B cell (primary cell): ENCODE measurements around the gene NFAM1. TPM values are rescaled to one million over a fixed set of nuclear protein-coding genes. Genes with fewer than 3 reads are reported as not detected.

Experiments used
- ATAC-seq: fragments of 200-7000 bp; cut with Tn5 transposase; one replicate; pipeline ENCODE4 v1.10.0; 2021; ENCODE audit warnings: low read depth, mild to moderate bottlenecking, moderate number of reproducible peaks, moderate library complexity
- CTCF ChIA-PET: fragments of 350-600 bp; sonication (Branson Sonifier 250); formaldehyde crosslinking; loops from one replicate; lab custom pipeline; 2021; ENCODE audit warnings: antibody characterized with exemption, inconsistent platforms; lab: Charles Lee
- POLR2A ChIA-PET: fragments of 350-600 bp; sonication (Branson Sonifier 250); formaldehyde crosslinking; loops from one replicate; lab custom pipeline; 2021; ENCODE audit warnings: antibody characterized with exemption; lab: Charles Lee
- DNase-seq: peaks from one replicate; pipeline ENCODE4 v3.0.0; 2013
- H2AFZ ChIP-seq: 2 replicates; pipeline ENCODE4 v1.6.1; 2012; ENCODE audit warnings: mild to moderate bottlenecking, low read depth, low read length; ENCODE audit not compliant: insufficient read depth, poor library complexity, severe bottlenecking
- H3K27ac ChIP-seq, 2 donors: 1 replicate in 1 of 2; 2 replicates in 1 of 2; pipeline ENCODE4 v1.5.1; 2012 to 2013; ENCODE audit warnings: low read length in 2 of 2, mild to moderate bottlenecking in 2 of 2, moderate library complexity in 1 of 2
- H3K27me3 ChIP-seq, 4 experiments: fragments of 200-600 bp in 1 of 4; sonication (generic) in 1 of 4; replicated peaks in 1 of 4; 1 replicate in 2 of 4; 2 replicates in 2 of 4; pipeline versions ENCODE4 v1.6.1 to v1.7.0; 2013 to 2016; ENCODE audit warnings: low read length in 3 of 4, mild to moderate bottlenecking in 2 of 4, mixed read lengths in 1 of 4, moderate library complexity in 1 of 4; ENCODE audit not compliant: insufficient read depth in 4 of 4, control insufficient read depth in 3 of 4; ENCODE audit errors: control extremely low read depth in 1 of 4
- H3K36me3 ChIP-seq, 2 experiments: replicated peaks in 1 of 2; 1 replicate in 1 of 2; 2 replicates in 1 of 2; pipeline versions ENCODE4 v1.6.1 to v1.7.1; 2013; ENCODE audit warnings: low read length in 1 of 2; ENCODE audit not compliant: insufficient read depth in 2 of 2, control insufficient read depth in 1 of 2; ENCODE audit errors: control extremely low read depth in 1 of 2, extremely low read depth in 1 of 2
- H3K4me1 ChIP-seq, 2 donors: fragments of 200-600 bp in 1 of 2; sonication (generic) in 1 of 2; 1 replicate in 1 of 2; 2 replicates in 1 of 2; pipeline versions ENCODE4 v1.5.1 to v1.6.1; 2013 to 2017; ENCODE audit warnings: low read length in 2 of 2; ENCODE audit not compliant: control insufficient read depth in 2 of 2, insufficient read depth in 2 of 2
- H3K4me2 ChIP-seq: replicated peaks from 2 replicates; pipeline ENCODE3; 2012; ENCODE audit warnings: mild to moderate bottlenecking, low read depth, low read length; ENCODE audit not compliant: poor library complexity, severe bottlenecking
- H3K4me3 ChIP-seq, 5 experiments: fragments of 200-600 bp in 1 of 5; sonication (generic) in 1 of 5; 1 replicate in 3 of 5; 2 replicates in 2 of 5; pipeline versions ENCODE4 v1.5.1 to v1.7.0; 2011 to 2016; ENCODE audit warnings: low read length in 4 of 5, mild to moderate bottlenecking in 4 of 5, low read depth in 2 of 5, control low read depth in 1 of 5, moderate library complexity in 1 of 5; ENCODE audit not compliant: insufficient read depth in 1 of 5; ENCODE audit errors: control extremely low read depth in 1 of 5, extremely low read depth in 1 of 5
- H3K79me2 ChIP-seq: fragments of 200-600 bp; sonication (generic); one replicate; pipeline ENCODE4 v1.6.0; 2016; ENCODE audit warnings: low read length; ENCODE audit not compliant: control insufficient read depth, insufficient read depth
- H3K9ac ChIP-seq: fragments of 200-600 bp; sonication (generic); 2 replicates; pipeline ENCODE4 v1.6.1; 2017; ENCODE audit warnings: mild to moderate bottlenecking, low read length, moderate library complexity
- H3K9me3 ChIP-seq, 3 donors: one replicate each; pipeline versions ENCODE4 v1.6.1 to v1.7.1; 2013; ENCODE audit warnings: low read length in 2 of 3; ENCODE audit not compliant: control insufficient read depth in 2 of 3, insufficient read depth in 1 of 3; ENCODE audit errors: control extremely low read depth in 1 of 3
- H4K20me1 ChIP-seq: 2 replicates; pipeline ENCODE4 v1.6.0; 2012; ENCODE audit warnings: mild to moderate bottlenecking, low read length; ENCODE audit not compliant: insufficient read depth, control insufficient read depth, poor library complexity, severe bottlenecking
- H3K27ac Mint-ChIP-seq: one replicate; pipeline ENCODE4 v1.8.0; 2021; ENCODE audit warnings: mixed read lengths
- H3K27me3 Mint-ChIP-seq: one replicate; pipeline ENCODE4 v1.8.0; 2021; ENCODE audit warnings: mixed read lengths
- H3K4me1 Mint-ChIP-seq: one replicate; pipeline ENCODE4 v1.8.0; 2021; ENCODE audit warnings: mixed read lengths
- H3K4me3 Mint-ChIP-seq: one replicate; pipeline ENCODE4 v1.8.0; 2021; ENCODE audit warnings: mixed read lengths
- H3K9me3 Mint-ChIP-seq: one replicate; pipeline ENCODE4 v1.8.0; 2022; ENCODE audit warnings: mixed read lengths; ENCODE audit not compliant: insufficient read depth
- EZH2 ChIP-seq: IDR thresholded peaks from 2 replicates; pipeline ENCODE4 v1.6.1; 2012; ENCODE audit warnings: borderline replicate concordance, low read depth, mild to moderate bottlenecking, moderate library complexity, low read length; ENCODE audit not compliant: insufficient read depth, poor library complexity, severe bottlenecking
- WGBS: methylation state at CpG from one replicate; pipeline ENCODE4 v1.1.5; 2013; ENCODE audit warnings: missing lambda C conversion rate; ENCODE audit not compliant: insufficient coverage; 5-methylcytosine and 5-hydroxymethylcytosine counted together
- intact Hi-C: fragments of 100-400 bp; cut with micrococcal nuclease; formaldehyde crosslinking; loops from one replicate; pipeline ENCODE4 v1.10.0; 2022
- polyA plus RNA-seq: library from polyadenylated mRNA; depleted of rRNA; stranded (reverse); fragments of >200 nt; gene quantifications from 2 replicates; pipeline ENCODE4 v1.2.3, GENCODE V29; 2012
- total RNA-seq, 2 donors: library from RNA; stranded (reverse); fragments of 120-200 nt in 1 of 2; gene quantifications; 1 replicate in 1 of 2; 2 replicates in 1 of 2; pipeline versions ENCODE4 v1.2.3 to v1.2.4, GENCODE V29; 2013 to 2022
- TF ChIP-seq, protein P1 (sequence below): fragments of 200-600 bp; IDR thresholded peaks from one replicate; pipeline ENCODE4 v1.8.0; 2022; ENCODE audit warnings: antibody characterized with exemption, mild to moderate bottlenecking

NFAM1 gene
- total and polyA plus RNA-seq, 2 donors (not counting 1 experiment from before 2014, with no cell fraction given), result 0.27 to 0.52 TPM

DNA sequence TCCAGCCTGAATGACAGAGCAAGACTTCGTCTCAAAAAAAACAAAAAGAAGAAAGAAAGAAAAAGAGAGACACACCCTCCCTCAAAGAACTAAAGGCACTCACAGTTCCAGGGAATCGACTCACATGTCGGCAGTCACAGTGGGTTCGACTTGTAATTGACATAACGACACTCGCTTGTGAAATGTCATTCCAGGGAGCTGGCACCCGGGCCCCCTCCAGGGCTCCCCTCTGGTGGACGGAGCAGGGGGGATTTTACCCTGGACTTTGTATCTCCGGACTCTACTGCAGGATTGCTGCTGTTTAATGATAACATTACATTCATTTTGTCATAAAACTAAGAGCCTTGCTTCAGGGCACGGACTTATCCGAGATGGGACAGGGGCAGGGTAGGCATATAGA lies 18.2 kb downstream of the NFAM1 start:
- H3K9me3 ChIP-seq, result no peaks in the 10 kb centered on the region
- ATAC-seq (no peak), DNase-seq (no peak)
- H3K9ac ChIP-seq, result no peak overlapping the region
- Mint-ChIP-seq H3K4me3 (no peak overlapping the region), H3K27me3 (peaks cover 5% of the 10 kb centered on the region), H3K9me3 (no peaks in the 10 kb centered on the region), H3K4me1 (peaks cover 2% of the 10 kb centered on the region), H3K27ac (no peak overlapping the region)
- CTCF ChIA-PET, result interaction anchor here (0.7 kb wide), 1 partner anchor 44 kb away, joined by 3 read pairs; no protein-coding TSS in a partner anchor
- H2AFZ ChIP-seq, result no peak overlapping the region
- TF ChIP-seq EZH2, result no peak
- TF ChIP-seq, protein P1, sequence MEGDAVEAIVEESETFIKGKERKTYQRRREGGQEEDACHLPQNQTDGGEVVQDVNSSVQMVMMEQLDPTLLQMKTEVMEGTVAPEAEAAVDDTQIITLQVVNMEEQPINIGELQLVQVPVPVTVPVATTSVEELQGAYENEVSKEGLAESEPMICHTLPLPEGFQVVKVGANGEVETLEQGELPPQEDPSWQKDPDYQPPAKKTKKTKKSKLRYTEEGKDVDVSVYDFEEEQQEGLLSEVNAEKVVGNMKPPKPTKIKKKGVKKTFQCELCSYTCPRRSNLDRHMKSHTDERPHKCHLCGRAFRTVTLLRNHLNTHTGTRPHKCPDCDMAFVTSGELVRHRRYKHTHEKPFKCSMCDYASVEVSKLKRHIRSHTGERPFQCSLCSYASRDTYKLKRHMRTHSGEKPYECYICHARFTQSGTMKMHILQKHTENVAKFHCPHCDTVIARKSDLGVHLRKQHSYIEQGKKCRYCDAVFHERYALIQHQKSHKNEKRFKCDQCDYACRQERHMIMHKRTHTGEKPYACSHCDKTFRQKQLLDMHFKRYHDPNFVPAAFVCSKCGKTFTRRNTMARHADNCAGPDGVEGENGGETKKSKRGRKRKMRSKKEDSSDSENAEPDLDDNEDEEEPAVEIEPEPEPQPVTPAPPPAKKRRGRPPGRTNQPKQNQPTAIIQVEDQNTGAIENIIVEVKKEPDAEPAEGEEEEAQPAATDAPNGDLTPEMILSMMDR, result no peak
- no peaks in the 10 kb centered on the region for H3K36me3 ChIP-seq
- no peaks in the 10 kb centered on the region for H3K27me3 ChIP-seq
- H4K20me1 ChIP-seq, result no peaks in the 10 kb centered on the region
- intact Hi-C loops, result no loop called here
- H3K4me3 ChIP-seq, result no peak overlapping the region
- POLR2A ChIA-PET, result no interaction called here
- no peak overlapping the region for H3K27ac ChIP-seq
- no peaks in the 10 kb centered on the region for H3K4me1 ChIP-seq
- no peaks in the 10 kb centered on the region for H3K79me2 ChIP-seq
- no peak overlapping the region for H3K4me2 ChIP-seq
- 100% methylated on average over 3 of the region's 11 CpGs for WGBS

- Histone ChIP-seq H3K36me3 (no peaks in the 10 kb centered on the region), H3K9ac (no peak overlapping the region), H3K27me3 (no peaks in the 10 kb centered on the region), H4K20me1 (no peaks in the 10 kb centered on the region), H3K4me3 (no peak overlapping the region), H3K27ac (no peak overlapping the region), H2AFZ (no peak overlapping the region), H3K79me2 (no peaks in the 10 kb centered on the region), H3K4me2 (no peak overlapping the region), H3K9me3 (no peaks in the 10 kb centered on the region), H3K4me1 (no peaks in the 10 kb centered on the region)
- Mint-ChIP-seq H3K4me1 (no peaks in the 10 kb centered on the region), H3K9me3 (no peaks in the 10 kb centered on the region), H3K27ac (no peak overlapping the region), H3K27me3 (peaks cover 4% of the 10 kb centered on the region), H3K4me3 (no peak overlapping the region)
- TF ChIP-seq, protein P1, result no peak
- no peak for TF ChIP-seq EZH2
- CTCF ChIA-PET, result interaction anchor here (1.0 to 1.1 kb wide), 2 partner anchors 25 to 44 kb away, joined by 3 read pairs; no protein-coding TSS in a partner anchor
- POLR2A ChIA-PET, result interaction anchor here (0.7 kb wide), 1 partner anchor 366 kb away, joined by 3 read pairs; no protein-coding TSS in a partner anchor
- no peak for DNase-seq
- intact Hi-C loops, result no loop called here
- no peak for ATAC-seq
- WGBS, result 89% methylated on average over 13 of the region's 13 CpGs
Observed at GRCh38 chr22:42412744-42413333, 19.4 kb downstream of the NFAM1 start.
